GM08714 (cell line): ENCODE results near the gene NOG.
A peak's percentile ranks its signal among the peaks of the same experiment; 100 is the strongest.

Source experiments
- H3K4me3 ChIP-seq: fragments of 200-500 bp; sonication (Bioruptor generic); 2 replicates; pipeline ENCODE4 v1.5.1; 2014; ENCODE audit warnings: mild to moderate bottlenecking, low read length, inconsistent platforms
- ZNF274 ChIP-seq: IDR thresholded peaks from 2 replicates; pipeline ENCODE4 v1.6.1; 2012; ENCODE audit warnings: mild to moderate bottlenecking, low read depth, low read length

The NOG gene

DNA sequence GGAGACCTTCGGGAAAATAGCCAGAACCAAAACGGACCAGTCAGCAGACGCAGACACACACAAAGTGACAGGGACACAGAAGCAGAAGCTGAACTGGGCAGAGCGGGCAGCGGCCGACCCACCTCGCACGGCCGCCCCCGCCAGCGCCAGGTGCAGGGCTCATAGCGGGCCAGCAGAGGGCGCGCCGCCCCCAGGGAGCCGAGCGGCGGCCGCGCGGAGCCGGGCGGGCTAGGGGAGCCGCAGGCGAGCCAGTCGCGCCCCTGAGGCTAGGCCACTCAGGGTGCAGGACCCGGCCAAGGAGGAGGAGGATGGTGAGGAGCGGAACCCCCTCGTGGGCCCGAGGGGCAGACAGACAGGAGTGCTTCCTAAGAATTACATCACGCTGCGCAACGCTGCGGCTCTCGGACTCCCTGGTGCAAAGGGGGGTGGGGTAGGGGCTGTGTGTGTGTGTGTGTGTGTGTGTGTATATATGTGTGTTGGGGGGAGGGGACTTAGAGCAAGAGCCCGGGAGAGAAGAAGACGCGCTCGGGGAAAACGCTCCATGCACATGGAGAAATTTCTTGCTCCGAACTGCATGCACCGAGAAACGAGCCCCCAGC is 913 bp upstream of the NOG start:
- no peak for TF ChIP-seq ZNF274
- H3K4me3 ChIP-seq: no peak overlapping the region

DNA sequence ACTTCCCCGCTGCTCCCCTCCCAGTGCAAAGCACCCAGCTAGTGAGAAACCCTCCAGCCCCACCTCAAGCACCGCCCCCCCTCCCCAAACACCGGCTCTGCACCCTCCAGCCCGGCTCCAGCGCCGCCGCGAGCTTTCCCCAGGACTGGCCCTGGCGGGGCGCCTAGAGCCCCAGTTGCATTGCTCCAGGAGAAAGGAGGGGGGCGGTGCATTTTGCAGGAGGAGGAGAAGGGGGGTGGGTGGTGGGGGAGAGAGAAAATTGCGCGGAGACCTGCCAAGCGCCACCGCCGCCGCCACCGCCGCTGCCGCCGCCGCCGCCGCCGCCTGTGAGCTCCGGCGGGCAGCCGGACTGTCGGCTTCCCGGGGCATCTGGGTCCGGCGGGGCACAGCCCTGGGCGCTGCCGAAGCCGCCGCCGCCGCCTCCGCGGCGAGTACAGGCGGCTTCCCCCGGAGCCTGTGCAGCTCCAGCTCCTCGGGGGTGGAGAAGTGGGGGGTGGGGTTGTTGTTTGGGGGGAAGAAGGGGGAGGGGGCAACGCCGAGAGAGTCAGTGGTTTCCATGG is 333 bp upstream of the NOG start:
- no peak for TF ChIP-seq ZNF274
- no peak overlapping the region for H3K4me3 ChIP-seq

DNA sequence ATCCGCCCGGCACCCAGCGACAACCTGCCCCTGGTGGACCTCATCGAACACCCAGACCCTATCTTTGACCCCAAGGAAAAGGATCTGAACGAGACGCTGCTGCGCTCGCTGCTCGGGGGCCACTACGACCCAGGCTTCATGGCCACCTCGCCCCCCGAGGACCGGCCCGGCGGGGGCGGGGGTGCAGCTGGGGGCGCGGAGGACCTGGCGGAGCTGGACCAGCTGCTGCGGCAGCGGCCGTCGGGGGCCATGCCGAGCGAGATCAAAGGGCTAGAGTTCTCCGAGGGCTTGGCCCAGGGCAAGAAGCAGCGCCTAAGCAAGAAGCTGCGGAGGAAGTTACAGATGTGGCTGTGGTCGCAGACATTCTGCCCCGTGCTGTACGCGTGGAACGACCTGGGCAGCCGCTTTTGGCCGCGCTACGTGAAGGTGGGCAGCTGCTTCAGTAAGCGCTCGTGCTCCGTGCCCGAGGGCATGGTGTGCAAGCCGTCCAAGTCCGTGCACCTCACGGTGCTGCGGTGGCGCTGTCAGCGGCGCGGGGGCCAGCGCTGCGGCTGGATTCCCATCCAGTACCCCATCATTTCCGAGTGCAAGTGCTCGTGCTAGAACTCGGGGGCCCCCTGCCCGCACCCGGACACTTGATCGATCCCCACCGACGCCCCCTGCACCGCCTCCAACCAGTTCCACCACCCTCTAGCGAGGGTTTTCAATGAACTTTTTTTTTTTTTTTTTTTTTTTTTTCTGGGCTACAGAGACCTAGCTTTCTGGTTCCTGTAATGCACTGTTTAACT is 1.0 kb downstream of the NOG start:
- no peak for TF ChIP-seq ZNF274
- peak overlapping the region; percentile 24; the same call in 1 of the 2 replicates for H3K4me3 ChIP-seq

DNA sequence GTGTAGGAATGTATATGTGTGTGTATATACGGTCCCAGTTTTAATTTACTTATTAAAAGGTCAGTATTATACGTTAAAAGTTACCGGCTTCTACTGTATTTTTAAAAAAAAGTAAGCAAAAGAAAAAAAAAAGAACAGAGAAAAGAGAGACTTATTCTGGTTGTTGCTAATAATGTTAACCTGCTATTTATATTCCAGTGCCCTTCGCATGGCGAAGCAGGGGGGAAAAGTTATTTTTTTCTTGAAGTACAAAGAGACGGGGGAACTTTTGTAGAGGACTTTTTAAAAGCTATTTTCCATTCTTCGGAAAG is 1.6 kb downstream of the NOG start:
- TF ChIP-seq ZNF274: no peak
- H3K4me3 ChIP-seq: no peak overlapping the region

DNA sequence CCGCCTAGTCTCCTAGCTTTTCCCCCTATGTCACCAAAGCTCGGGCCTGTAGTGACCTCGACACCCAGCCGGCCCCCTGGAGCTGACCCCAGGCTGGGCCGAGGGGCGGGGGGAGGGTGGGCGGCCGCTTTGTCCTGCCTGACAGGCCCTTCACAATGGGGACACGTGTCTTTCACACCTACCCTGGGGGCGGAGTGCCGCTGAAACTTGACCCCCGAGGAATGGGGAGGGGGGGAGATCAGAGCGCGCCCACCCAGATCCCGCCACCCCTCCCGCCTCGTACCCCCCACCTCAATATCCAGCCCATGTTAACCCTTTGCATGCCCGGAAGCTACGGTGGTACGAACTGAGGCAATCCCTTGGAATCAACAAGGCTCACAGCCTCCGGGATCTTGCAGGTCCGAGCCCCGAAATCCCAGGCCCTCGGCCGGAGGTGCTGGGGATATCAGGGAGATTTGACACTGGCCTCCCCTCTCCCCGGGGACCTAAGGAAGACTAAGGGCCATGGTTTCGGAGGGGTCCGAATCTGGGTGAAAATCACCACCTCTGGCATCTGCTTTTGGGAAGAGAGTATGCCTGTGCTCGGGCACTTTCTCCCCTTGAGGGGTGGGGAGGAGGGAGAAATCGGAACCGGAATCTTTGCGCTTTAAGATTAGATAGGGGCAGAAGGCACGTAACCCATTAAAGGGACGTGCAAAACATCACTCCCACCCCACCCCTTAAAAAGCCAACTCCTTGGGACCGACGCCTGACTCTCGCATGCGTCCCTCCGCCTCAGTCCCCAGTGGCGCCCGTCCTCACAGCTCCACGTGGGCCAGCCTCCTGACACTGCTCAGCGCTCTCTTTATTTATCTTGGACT is 2.6 kb downstream of the NOG start:
- TF ChIP-seq ZNF274: no peak
- H3K4me3 ChIP-seq: no peak overlapping the region

DNA sequence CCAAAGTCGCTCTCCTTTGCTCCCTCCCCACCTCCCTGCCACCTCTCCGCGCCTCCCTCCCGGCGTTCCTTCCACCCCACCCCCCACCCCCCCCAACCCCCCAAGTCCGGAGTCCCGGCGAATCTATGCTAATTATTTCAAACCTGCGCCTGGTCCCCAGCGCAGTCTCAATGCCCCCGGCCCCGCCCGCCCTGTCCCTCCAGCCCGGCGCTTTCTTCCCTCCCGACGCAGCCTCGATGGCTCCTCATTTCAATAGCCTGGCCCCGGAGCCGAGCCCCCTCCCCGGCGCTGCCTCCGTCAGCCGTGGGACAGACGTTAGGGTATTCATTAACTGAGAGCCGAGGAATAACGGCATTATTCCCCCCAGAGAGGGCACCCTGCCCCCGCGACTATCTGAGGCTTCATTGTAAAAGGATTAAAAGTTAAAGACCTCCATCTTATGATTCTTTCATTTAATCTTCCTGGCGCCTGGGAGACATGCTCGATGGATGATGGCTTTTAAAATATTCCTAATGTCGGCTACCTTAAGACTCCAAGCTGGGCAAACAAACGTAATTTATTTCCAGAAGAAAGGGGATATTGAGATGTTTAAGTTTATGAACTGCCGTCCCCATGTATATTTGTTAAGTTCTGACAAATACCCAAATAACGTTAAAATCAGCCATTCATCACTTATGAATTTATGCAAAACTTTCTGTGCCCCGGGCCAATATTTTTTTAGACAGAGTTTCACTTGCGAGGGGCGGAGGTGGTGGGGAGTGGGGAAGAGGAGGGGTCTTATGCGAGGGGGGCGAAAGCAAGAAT is 3.4 kb downstream of the NOG start:
- peak overlapping the region; percentile 9; the same call in 1 of the 2 replicates for H3K4me3 ChIP-seq

DNA sequence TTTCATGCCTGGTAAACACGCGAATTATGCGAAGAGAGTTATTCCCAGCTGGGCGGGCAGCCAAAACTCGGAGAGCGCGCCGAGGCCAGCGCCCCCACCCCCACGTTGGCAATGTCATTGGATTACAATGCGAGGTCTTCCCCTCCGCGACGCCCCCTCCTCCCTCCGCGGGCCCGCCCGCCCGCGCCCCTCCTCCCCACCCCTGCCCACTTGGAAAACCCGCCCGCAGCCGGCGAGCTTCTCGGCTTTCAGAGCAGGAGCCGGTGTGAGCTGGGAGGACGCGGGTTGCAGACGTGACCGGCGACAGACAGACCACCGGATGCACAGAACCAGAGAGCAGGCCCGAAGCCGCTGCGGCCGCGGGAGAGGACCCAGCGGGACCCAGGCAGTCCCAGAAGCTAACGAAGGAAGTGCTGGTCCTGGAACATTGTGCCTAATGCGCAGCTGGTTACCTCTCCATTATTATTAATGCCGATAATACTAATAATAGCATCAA is 4.0 kb downstream of the NOG start:
- TF ChIP-seq ZNF274: no peak
- peak overlapping the region; percentile 9; the same call in 1 of the 2 replicates for H3K4me3 ChIP-seq

More for the DNA sequence above, 3.4 kb downstream of the NOG start:
- TF ChIP-seq ZNF274: no peak

DNA sequence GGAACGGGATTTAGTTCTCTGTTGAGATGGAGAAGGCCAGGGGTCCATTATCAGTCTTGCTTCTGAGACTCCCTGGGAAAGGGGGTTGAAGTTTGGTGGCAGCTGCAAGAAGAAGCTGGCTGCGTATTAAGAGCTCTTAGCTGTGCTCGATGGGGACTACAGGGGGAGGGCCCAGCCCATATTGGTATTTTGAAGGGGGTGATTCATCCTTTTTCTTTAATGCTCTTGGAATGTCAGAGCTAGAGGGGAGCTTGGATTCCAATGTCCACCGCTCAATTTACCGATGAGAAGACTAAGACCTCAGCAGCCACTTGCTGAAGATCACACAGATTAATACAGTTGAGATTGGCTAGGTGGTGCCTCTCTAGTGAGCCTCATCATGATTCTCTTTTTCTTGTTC is 5.0 kb downstream of the NOG start:
- TF ChIP-seq ZNF274: no peak
- no peak overlapping the region for H3K4me3 ChIP-seq

DNA sequence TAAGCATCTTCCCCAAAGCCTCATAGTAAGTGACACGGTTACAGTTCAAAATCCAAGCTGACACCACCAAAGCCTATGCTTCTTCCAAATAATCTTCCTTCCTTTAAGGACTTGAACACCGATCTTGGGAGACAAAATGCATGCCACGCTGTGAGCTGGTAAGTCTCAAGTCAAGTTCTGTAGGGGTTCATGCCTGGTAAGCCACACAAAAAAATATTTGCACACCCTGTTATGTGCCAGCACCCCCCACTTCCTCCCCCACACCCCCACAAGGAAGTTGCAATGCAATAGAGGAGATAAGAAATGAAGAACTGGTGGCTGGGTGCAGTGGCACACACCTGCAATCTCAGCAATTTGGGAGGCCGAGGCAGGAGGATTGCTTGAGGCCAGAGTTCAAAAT is 5.6 kb downstream of the NOG start:
- no peak overlapping the region for H3K4me3 ChIP-seq
- TF ChIP-seq ZNF274: no peak

DNA sequence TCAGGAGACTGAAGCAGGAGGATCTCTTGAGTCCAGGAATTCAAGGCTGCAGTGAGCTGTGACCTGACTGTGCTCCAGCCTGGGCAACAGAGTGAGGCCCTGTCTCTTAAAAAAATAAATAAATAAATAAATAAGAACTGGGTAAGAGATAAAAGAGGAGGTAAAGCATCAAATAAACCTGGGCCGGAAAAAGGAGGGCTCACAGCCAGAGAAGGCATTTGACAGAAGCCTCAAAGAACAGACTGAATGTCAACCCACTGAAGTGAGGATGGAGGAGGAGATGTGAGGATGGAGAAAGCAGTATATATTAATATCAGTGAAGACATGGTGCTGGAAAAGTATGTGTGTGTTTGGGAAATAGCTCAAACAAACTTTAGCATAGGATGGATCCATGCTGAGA is 6.1 kb downstream of the NOG start:
- H3K4me3 ChIP-seq: no peak overlapping the region
- TF ChIP-seq ZNF274: no peak

DNA sequence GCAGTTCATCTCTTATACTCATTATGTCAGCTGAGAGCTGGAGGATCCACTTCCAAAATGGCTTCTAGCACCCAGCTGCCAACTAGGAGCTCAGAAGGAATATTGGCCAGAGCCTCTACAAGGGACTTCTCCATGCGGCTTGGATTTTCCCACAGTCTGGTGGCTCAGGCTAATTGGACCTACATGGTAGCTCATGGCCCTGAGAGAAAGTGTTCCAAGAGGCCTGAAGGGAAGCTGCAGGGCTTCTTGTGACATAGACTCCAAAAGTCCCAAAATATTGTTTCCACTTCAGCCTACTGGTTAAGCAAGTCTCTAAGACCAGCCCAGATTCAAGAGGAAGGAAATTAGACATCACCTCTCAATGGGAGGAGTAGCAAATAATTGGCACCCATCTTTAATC is 6.8 kb downstream of the NOG start:
- no peak overlapping the region for H3K4me3 ChIP-seq
- TF ChIP-seq ZNF274: no peak

DNA sequence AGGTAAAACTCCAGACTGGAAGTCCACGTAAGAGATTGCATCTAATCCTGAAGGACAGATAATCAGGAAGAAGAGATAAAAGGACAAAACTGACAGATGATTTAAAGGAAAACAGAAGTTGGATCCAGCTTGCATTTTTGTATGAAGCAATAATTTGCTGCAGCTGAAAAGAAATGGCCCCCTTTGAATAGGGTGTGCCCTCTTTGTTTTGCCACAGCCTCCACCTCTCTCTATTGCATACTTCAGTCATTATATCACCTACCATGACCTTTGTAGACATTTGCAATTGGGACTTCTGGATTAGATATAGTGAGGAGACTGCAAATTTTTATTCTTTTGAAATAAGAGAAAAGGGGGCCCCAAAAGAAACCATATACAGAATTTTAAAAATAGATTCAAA is 8.1 kb downstream of the NOG start:
- no peak overlapping the region for H3K4me3 ChIP-seq
- no peak for TF ChIP-seq ZNF274

DNA sequence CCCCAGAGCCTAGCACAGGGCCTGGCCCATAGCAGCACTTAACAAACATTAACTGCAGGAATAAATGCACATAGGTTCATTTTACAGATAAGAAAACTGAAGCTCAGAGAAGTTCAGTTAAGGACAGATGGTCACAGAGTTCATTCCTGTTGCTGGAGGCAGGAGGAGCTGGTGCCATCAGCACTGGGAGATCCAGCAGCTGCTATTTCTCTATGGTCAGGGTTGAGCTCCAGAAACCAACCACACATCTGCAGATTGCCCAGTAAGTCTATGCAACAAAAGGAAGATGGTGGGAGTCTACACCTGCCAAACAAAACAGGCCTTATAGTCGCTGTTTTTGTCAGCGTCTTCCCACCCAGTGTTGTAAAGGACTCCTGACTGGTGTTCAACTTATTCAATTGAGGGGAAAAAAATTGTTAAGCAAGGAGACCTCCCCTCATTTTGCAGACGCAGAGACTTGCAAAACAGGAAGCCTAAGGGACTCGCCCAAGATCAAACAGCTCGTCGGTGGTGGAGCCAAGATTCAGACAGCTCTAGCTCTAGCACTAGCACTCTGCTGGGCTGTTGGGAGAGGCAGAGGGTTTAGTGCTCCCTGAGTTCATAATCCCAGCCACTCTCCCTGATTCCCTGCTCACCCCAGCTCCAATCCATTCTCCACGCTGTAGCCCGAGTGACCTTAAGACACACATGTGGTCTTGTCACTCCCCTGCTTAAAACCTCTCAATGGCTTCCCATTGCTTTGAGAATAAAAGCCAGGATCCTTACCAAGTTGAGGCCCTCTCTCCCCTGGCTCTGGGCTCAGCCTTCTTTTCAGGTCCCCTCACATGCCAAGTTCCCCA is 9.0 kb downstream of the NOG start:
- TF ChIP-seq ZNF274: no peak

More for the DNA sequence above, 9.0 kb downstream of the NOG start:
- H3K4me3 ChIP-seq: no peak overlapping the region
